Suppressor macrophage (primary cell): ENCODE measurements around the gene KRTAP4-3.
"Not testable (repeated sequence)": the region's sequence is repeated elsewhere in the genome, so short reads cannot be mapped to it uniquely, and the experiment has no call there.

Experiments
- DNase-seq, 4 experiments: peaks; one replicate each; pipeline ENCODE4 v3.0.0-alpha.2; 2020 to 2022

The KRTAP4-3 gene

GRCh38 chr17:41151525-41151924 is 16.5 kb downstream of the KRTAP4-3 start:
- no peak for DNase-seq

GRCh38 chr17:41150026-41150425 is 18.0 kb downstream of the KRTAP4-3 start:
- no peak for DNase-seq

- DNase-seq = no peak
These were observed 18.4 kb downstream of the KRTAP4-3 start, which contains the start of gene KRTAP4-5 for GRCh38 chr17:41149652-41149985. KRTAP4-5 (minus strand) TSS chr17:41149825; CDS start chr17:41149767, 58 bp downstream.

- DNase-seq = not testable (repeated sequence)
These were observed 18.9 kb downstream of the KRTAP4-3 start for GRCh38 chr17:41148971-41149651.

GRCh38 chr17:41147531-41148204 is 20.4 kb downstream of the KRTAP4-3 start:
- no peak for DNase-seq

- DNase-seq = no peak
These were observed 22.8 kb downstream of the KRTAP4-3 start for GRCh38 chr17:41145261-41145660.

GRCh38 chr17:41144846-41145245 is 23.2 kb downstream of the KRTAP4-3 start:
- DNase-seq = no peak

- DNase-seq = no peak
These were observed 26.7 kb downstream of the KRTAP4-3 start for GRCh38 chr17:41141361-41141760.

GRCh38 chr17:41140360-41141131 is 27.5 kb downstream of the KRTAP4-3 start, which contains the start of gene KRTAP4-6:
KRTAP4-6 (minus strand) TSS chr17:41140544; CDS start chr17:41140487, 57 bp downstream.
- peak; percentile 20 to 49 (median 32) for DNase-seq

GRCh38 chr17:41139865-41140264 is 28.2 kb downstream of the KRTAP4-3 start:
- DNase-seq = not testable (repeated sequence)

GRCh38 chr17:41133880-41134735 is 33.9 kb downstream of the KRTAP4-3 start:
- no peak for DNase-seq

- DNase-seq = no peak
These were observed 36.0 kb downstream of the KRTAP4-3 start for GRCh38 chr17:41131979-41132378.

- no peak for DNase-seq
These were observed 40.6 kb downstream of the KRTAP4-3 start for GRCh38 chr17:41127371-41127770.

- DNase-seq = no peak
These were observed 41.6 kb downstream of the KRTAP4-3 start for GRCh38 chr17:41126412-41126811.

GRCh38 chr17:41125064-41125463 is 43.0 kb downstream of the KRTAP4-3 start:
- DNase-seq = no peak

GRCh38 chr17:41123991-41124371 is 44.0 kb downstream of the KRTAP4-3 start, which contains the start of gene KRTAP4-12:
KRTAP4-12 (minus strand) TSS chr17:41124182; CDS start chr17:41124122, 60 bp downstream.
- not testable (repeated sequence) for DNase-seq

GRCh38 chr17:41123292-41123990 is 44.6 kb downstream of the KRTAP4-3 start:
- DNase-seq = not testable (repeated sequence)

GRCh38 chr17:41121742-41122141 is 46.3 kb downstream of the KRTAP4-3 start:
- no peak for DNase-seq

GRCh38 chr17:41119696-41120690 is 48.0 kb downstream of the KRTAP4-3 start:
- peak in 3 of 4 experiments; percentile 14 to 52 (median 48) for DNase-seq

GRCh38 chr17:41118721-41119120 is 49.3 kb downstream of the KRTAP4-3 start:
- no peak for DNase-seq
